GM03348 (cell line): Measurements from ENCODE around the gene MAPKAP1.

Experiments
- DNase-seq: peaks from one replicate; pipeline ENCODE4 v3.0.0; 2012; ENCODE audit warnings: low spot score

The MAPKAP1 gene

GRCh38 chr9:125483697-125484096 is 223.3 kb downstream of the MAPKAP1 start:
- DNase-seq = no peak

GRCh38 chr9:125479846-125480615 is 227.0 kb downstream of the MAPKAP1 start:
- DNase-seq = no peak

- DNase-seq = no peak
Observed at GRCh38 chr9:125477089-125477544, 229.9 kb downstream of the MAPKAP1 start.

- DNase-seq = no peak
Observed at GRCh38 chr9:125476645-125477044, 230.4 kb downstream of the MAPKAP1 start.

- no peak for DNase-seq
Observed at GRCh38 chr9:125475385-125475784, 231.6 kb downstream of the MAPKAP1 start.

- peak; percentile 61 for DNase-seq
Observed at GRCh38 chr9:125472926-125473701, 233.9 kb downstream of the MAPKAP1 start.

GRCh38 chr9:125472562-125472925 is 234.5 kb downstream of the MAPKAP1 start:
- no peak for DNase-seq

- DNase-seq = no peak
Observed at GRCh38 chr9:125470767-125471580, 236.0 kb downstream of the MAPKAP1 start.

GRCh38 chr9:125470189-125470588 is 236.8 kb downstream of the MAPKAP1 start:
- no peak for DNase-seq

GRCh38 chr9:125468646-125469045 is 238.4 kb downstream of the MAPKAP1 start:
- DNase-seq = no peak

GRCh38 chr9:125467116-125467740 is 239.8 kb downstream of the MAPKAP1 start:
- DNase-seq = no peak

GRCh38 chr9:125466411-125466810 is 240.6 kb downstream of the MAPKAP1 start:
- DNase-seq = no peak

- DNase-seq = no peak
Observed at GRCh38 chr9:125464591-125465385, 242.2 kb downstream of the MAPKAP1 start.

- DNase-seq = no peak
Observed at GRCh38 chr9:125463926-125464325, 243.1 kb downstream of the MAPKAP1 start.

- DNase-seq = no peak
Observed at GRCh38 chr9:125462861-125463291, 244.1 kb downstream of the MAPKAP1 start.

- DNase-seq = no peak
Observed at GRCh38 chr9:125461636-125462190, 245.3 kb downstream of the MAPKAP1 start.

GRCh38 chr9:125460883-125461635 is 245.9 kb downstream of the MAPKAP1 start:
- DNase-seq = no peak

- DNase-seq = no peak
Observed at GRCh38 chr9:125460346-125460745, 246.7 kb downstream of the MAPKAP1 start.

GRCh38 chr9:125457357-125457756 is 249.7 kb downstream of the MAPKAP1 start:
- no peak for DNase-seq

- no peak for DNase-seq
Observed at GRCh38 chr9:125455876-125456275, 251.1 kb downstream of the MAPKAP1 start.
